ENCODE data around the gene MYO5B.

MYO5B gene

GRCh38 chr18:50207722-50208121, 12.8 kb upstream of the MYO5B start:
- Histone ChIP-seq H4K20me1 (ENCODE audit: insufficient read depth, low read length) (no peaks in the 10 kb centered on the region), H3K27ac (ENCODE audit: low read length) (no peak overlapping the region), H3K9me3 (replicated peaks; ENCODE audit: insufficient read depth, low read length) (no peaks in the 10 kb centered on the region), H3K27me3 (replicated peaks; ENCODE audit: insufficient read depth, low read length) (no peaks in the 10 kb centered on the region), H3K9ac (ENCODE audit: low read length) (no peak overlapping the region), H3K79me2 (ENCODE audit: low read length) (no peaks in the 10 kb centered on the region), H3K4me2 (ENCODE audit: low read depth, low read length) (no peak overlapping the region), H3K36me3 (replicated peaks; ENCODE audit: insufficient read depth, low read length) (no peaks in the 10 kb centered on the region), H3K4me3 (ENCODE audit: low read length) (no peak overlapping the region), H3K4me1 (ENCODE audit: low read length) (no peaks in the 10 kb centered on the region), H2AFZ (ENCODE audit: low read length) (no peak overlapping the region), H3F3A (ENCODE audit: insufficient read depth, low read length) (no peaks in the 10 kb centered on the region), H3K9me2 (replicated peaks; ENCODE audit: insufficient read depth, low read length) (no peaks in the 10 kb centered on the region)
- DNase-seq, result no peak
- TF ChIP-seq CTCF (IDR thresholded peaks at IDR 0.05; ENCODE audit: low read length) (no peak), EZH2 (optimal IDR thresholded peaks at IDR 0.05; ENCODE audit: low read depth, low read length) (no peak), EZH2phosphoT487 (IDR thresholded peaks at IDR 0.05; ENCODE audit: low read length) (no peak)

- Histone ChIP-seq H3K4me1 (ENCODE audit: low read length) (no peaks in the 10 kb centered on the region), H3F3A (ENCODE audit: insufficient read depth, low read length) (no peaks in the 10 kb centered on the region), H4K20me1 (ENCODE audit: insufficient read depth, low read length) (no peaks in the 10 kb centered on the region), H2AFZ (ENCODE audit: low read length) (peak overlapping the region; percentile 57; the same call in 1 of the 2 replicates), H3K4me3 (ENCODE audit: low read length) (peak overlapping the region; percentile 23; the same call in 1 of the 2 replicates), H3K79me2 (ENCODE audit: low read length) (no peaks in the 10 kb centered on the region), H3K9ac (ENCODE audit: low read length) (no peak overlapping the region), H3K9me2 (replicated peaks; ENCODE audit: insufficient read depth, low read length) (no peaks in the 10 kb centered on the region), H3K36me3 (replicated peaks; ENCODE audit: insufficient read depth, low read length) (no peaks in the 10 kb centered on the region), H3K27me3 (replicated peaks; ENCODE audit: insufficient read depth, low read length) (no peaks in the 10 kb centered on the region), H3K4me2 (ENCODE audit: low read depth, low read length) (peak overlapping the region; percentile 60), H3K9me3 (replicated peaks; ENCODE audit: insufficient read depth, low read length) (no peaks in the 10 kb centered on the region), H3K27ac (ENCODE audit: low read length) (no peak overlapping the region)
- peak; percentile 78 for TF ChIP-seq CTCF (IDR thresholded peaks at IDR 0.05; ENCODE audit: low read length)
- TF ChIP-seq EZH2 (optimal IDR thresholded peaks at IDR 0.05; ENCODE audit: low read depth, low read length), result no peak
- peak; percentile 53 for DNase-seq
Measured at GRCh38 chr18:50203801-50204604, 9.1 kb upstream of the MYO5B start.

- Histone ChIP-seq H4K20me1 (ENCODE audit: insufficient read depth, low read length) (no peaks in the 10 kb centered on the region), H3K27ac (ENCODE audit: low read length) (no peak overlapping the region), H3K4me1 (ENCODE audit: low read length) (no peaks in the 10 kb centered on the region), H3K4me2 (ENCODE audit: low read depth, low read length) (no peak overlapping the region), H3F3A (ENCODE audit: insufficient read depth, low read length) (no peaks in the 10 kb centered on the region), H3K9ac (ENCODE audit: low read length) (no peak overlapping the region), H3K79me2 (ENCODE audit: low read length) (no peaks in the 10 kb centered on the region), H3K36me3 (replicated peaks; ENCODE audit: insufficient read depth, low read length) (no peaks in the 10 kb centered on the region), H2AFZ (ENCODE audit: low read length) (no peak overlapping the region), H3K9me3 (replicated peaks; ENCODE audit: insufficient read depth, low read length) (no peaks in the 10 kb centered on the region), H3K4me3 (ENCODE audit: low read length) (no peak overlapping the region), H3K9me2 (replicated peaks; ENCODE audit: insufficient read depth, low read length) (no peaks in the 10 kb centered on the region), H3K27me3 (replicated peaks; ENCODE audit: insufficient read depth, low read length) (no peaks in the 10 kb centered on the region)
- DNase-seq, result no peak
- TF ChIP-seq CTCF (IDR thresholded peaks at IDR 0.05; ENCODE audit: low read length) (no peak), EZH2phosphoT487 (IDR thresholded peaks at IDR 0.05; ENCODE audit: low read length) (no peak), EZH2 (optimal IDR thresholded peaks at IDR 0.05; ENCODE audit: low read depth, low read length) (no peak)
Measured at GRCh38 chr18:50201476-50202018, 6.6 kb upstream of the MYO5B start.
